ENCODE measurements around the gene COL4A4.

The COL4A4 gene

GRCh38 chr2:226965376-226965775 lies 198.6 kb downstream of the COL4A4 start:
- H3K9me3 ChIP-seq (ENCODE audit: insufficient read depth, low read length) = no peaks in the 10 kb centered on the region
- TF ChIP-seq CTCF (IDR thresholded peaks at IDR 0.05; ENCODE audit: insufficient read depth, low read length, poor library complexity, severe bottlenecking) (no peak), EZH2phosphoT487 (conservative IDR thresholded peaks at IDR 0.05; ENCODE audit: low read length) (no peak)
- H4K20me1 ChIP-seq (ENCODE audit: low read depth, low read length) = no peaks in the 10 kb centered on the region
- no peak overlapping the region for H3K4me3 ChIP-seq (ENCODE audit: insufficient read depth, low read length, poor library complexity, severe bottlenecking)
- no peak overlapping the region for H2AFZ ChIP-seq (ENCODE audit: low read depth, low read length, severe bottlenecking)
- peaks cover 4% of the 10 kb centered on the region; the same call in 1 of the 2 replicates for H3K36me3 ChIP-seq (ENCODE audit: low read length)
- H3K4me2 ChIP-seq (ENCODE audit: low read depth, low read length, poor library complexity, severe bottlenecking) = no peak overlapping the region
- H3K9ac ChIP-seq (ENCODE audit: low read length) = no peak overlapping the region
- no peaks in the 10 kb centered on the region for H3K9me2 ChIP-seq (replicated peaks; ENCODE audit: insufficient read depth, low read length)
- H3K27ac ChIP-seq (ENCODE audit: low read depth, low read length) = no peak overlapping the region
- H3K27me3 ChIP-seq (ENCODE audit: low read length) = no peaks in the 10 kb centered on the region
- H3K79me2 ChIP-seq (ENCODE audit: insufficient read depth, low read length) = no peaks in the 10 kb centered on the region; the same call in 1 of the 2 replicates
- peaks cover 25% of the 10 kb centered on the region for H3F3A ChIP-seq (ENCODE audit: insufficient read depth)

- Histone ChIP-seq H3K4me2 (ENCODE audit: low read depth, low read length, poor library complexity, severe bottlenecking) (no peak overlapping the region), H3K27me3 (ENCODE audit: low read length) (no peaks in the 10 kb centered on the region), H2AFZ (ENCODE audit: low read depth, low read length, severe bottlenecking) (no peak overlapping the region), H4K20me1 (ENCODE audit: low read depth, low read length) (no peaks in the 10 kb centered on the region), H3K36me3 (ENCODE audit: low read length) (peaks cover 7% of the 10 kb centered on the region), H3K4me3 (ENCODE audit: insufficient read depth, low read length, poor library complexity, severe bottlenecking) (no peak overlapping the region), H3F3A (ENCODE audit: insufficient read depth) (peaks cover 6% of the 10 kb centered on the region; the same call in 1 of the 2 replicates), H3K9me3 (ENCODE audit: insufficient read depth, low read length) (peaks cover 3% of the 10 kb centered on the region; the same call in 1 of the 2 replicates), H3K9ac (ENCODE audit: low read length) (no peak overlapping the region), H3K27ac (ENCODE audit: low read depth, low read length) (no peak overlapping the region), H3K9me2 (replicated peaks; ENCODE audit: insufficient read depth, low read length) (no peaks in the 10 kb centered on the region), H3K79me2 (ENCODE audit: insufficient read depth, low read length) (no peaks in the 10 kb centered on the region; the same call in 1 of the 2 replicates)
- no peak for TF ChIP-seq EZH2phosphoT487 (conservative IDR thresholded peaks at IDR 0.05; ENCODE audit: low read length)
- no peak for TF ChIP-seq CTCF (IDR thresholded peaks at IDR 0.05; ENCODE audit: insufficient read depth, low read length, poor library complexity, severe bottlenecking)
Measured at GRCh38 chr2:226963528-226963927, 200.5 kb downstream of the COL4A4 start.

GRCh38 chr2:226962176-226962773 lies 201.7 kb downstream of the COL4A4 start:
- no peaks in the 10 kb centered on the region for H3K9me2 ChIP-seq (replicated peaks; ENCODE audit: insufficient read depth, low read length)
- no peak overlapping the region for H3K4me2 ChIP-seq (ENCODE audit: low read depth, low read length, poor library complexity, severe bottlenecking)
- H3K36me3 ChIP-seq (ENCODE audit: low read length) = peaks cover 7% of the 10 kb centered on the region
- H3K9me3 ChIP-seq (ENCODE audit: insufficient read depth, low read length) = peaks cover 3% of the 10 kb centered on the region; the same call in 1 of the 2 replicates
- H3K4me3 ChIP-seq (ENCODE audit: insufficient read depth, low read length, poor library complexity, severe bottlenecking) = no peak overlapping the region
- H3K79me2 ChIP-seq (ENCODE audit: insufficient read depth, low read length) = no peaks in the 10 kb centered on the region; the same call in 1 of the 2 replicates
- H3K27me3 ChIP-seq (ENCODE audit: low read length) = no peaks in the 10 kb centered on the region
- H4K20me1 ChIP-seq (ENCODE audit: low read depth, low read length) = no peaks in the 10 kb centered on the region
- TF ChIP-seq EZH2phosphoT487 (conservative IDR thresholded peaks at IDR 0.05; ENCODE audit: low read length) (no peak), CTCF (IDR thresholded peaks at IDR 0.05; ENCODE audit: insufficient read depth, low read length, poor library complexity, severe bottlenecking) (no peak)
- H3F3A ChIP-seq (ENCODE audit: insufficient read depth) = no peaks in the 10 kb centered on the region
- no peak overlapping the region for H3K9ac ChIP-seq (ENCODE audit: low read length)
- H2AFZ ChIP-seq (ENCODE audit: low read depth, low read length, severe bottlenecking) = no peak overlapping the region
- H3K27ac ChIP-seq (ENCODE audit: low read depth, low read length) = no peak overlapping the region

All from SU-DHL-6 (cell line).